AG09309 (cell line): ENCODE data around the gene MEGF11.

ENCODE experiments used
- DNase-seq: peaks from one replicate; pipeline ENCODE4 v3.0.0-alpha.2; 2010; ENCODE audit warnings: low read depth
- H3K4me3 ChIP-seq: 2 replicates; pipeline ENCODE4 v1.5.1; 2011; ENCODE audit warnings: mild to moderate bottlenecking, low read depth, low read length, moderate library complexity; ENCODE audit not compliant: control insufficient read depth
- TF ChIP-seq, protein P1 (sequence below): IDR thresholded peaks from 2 replicates; pipeline ENCODE4 v1.5.1; 2011; ENCODE audit warnings: mild to moderate bottlenecking, low read depth, low read length, inconsistent platforms; ENCODE audit not compliant: insufficient read depth, control insufficient read depth; ENCODE audit errors: missing control alignments

MEGF11 gene

DNA sequence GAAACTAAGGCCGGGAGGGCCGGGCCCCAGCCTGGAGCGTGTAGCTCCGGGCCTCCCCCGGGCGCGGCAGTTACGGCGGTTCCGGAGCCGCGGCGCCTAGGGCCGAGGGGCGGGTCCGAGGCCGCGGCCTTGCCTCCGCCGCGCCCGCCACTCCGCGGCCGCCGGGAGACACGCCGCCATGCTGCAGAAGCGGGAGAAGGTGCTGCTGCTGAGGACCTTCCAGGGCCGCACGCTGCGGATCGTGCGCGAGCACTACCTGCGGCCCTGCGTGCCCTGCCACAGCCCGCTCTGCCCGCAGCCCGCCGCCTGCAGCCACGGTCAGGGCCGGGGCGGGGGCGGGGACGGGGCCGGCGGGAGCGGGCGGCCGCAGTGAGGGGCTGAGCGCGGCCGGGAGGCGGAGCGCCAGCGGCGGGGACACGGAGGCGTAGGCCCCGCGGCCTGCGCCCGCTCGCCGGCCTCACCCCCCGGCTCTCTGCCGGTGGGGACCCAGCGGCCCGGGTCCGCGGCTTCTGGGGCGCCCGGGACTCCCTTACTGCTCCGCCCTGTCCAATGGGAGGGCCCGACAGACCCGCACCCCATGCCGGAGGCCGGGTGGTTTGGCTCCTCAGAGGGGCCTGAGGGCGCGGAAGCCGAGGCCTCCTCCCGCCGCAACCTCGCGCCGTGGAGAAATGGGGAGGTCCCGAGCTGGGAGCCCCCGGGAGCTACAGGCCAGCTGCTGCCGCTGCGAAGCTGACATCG is 40.0 kb upstream of the MEGF11 start, which contains the start of gene DIS3L:
TSS of gene DIS3L (plus strand) at position 150 of the 738 bp plus-strand sequence. CDS start at position 179, 29 bp downstream.
- H3K4me3 ChIP-seq = peak within 1 kb of the TSS; percentile 66
- DNase-seq = no peak
- TF ChIP-seq, protein P1, sequence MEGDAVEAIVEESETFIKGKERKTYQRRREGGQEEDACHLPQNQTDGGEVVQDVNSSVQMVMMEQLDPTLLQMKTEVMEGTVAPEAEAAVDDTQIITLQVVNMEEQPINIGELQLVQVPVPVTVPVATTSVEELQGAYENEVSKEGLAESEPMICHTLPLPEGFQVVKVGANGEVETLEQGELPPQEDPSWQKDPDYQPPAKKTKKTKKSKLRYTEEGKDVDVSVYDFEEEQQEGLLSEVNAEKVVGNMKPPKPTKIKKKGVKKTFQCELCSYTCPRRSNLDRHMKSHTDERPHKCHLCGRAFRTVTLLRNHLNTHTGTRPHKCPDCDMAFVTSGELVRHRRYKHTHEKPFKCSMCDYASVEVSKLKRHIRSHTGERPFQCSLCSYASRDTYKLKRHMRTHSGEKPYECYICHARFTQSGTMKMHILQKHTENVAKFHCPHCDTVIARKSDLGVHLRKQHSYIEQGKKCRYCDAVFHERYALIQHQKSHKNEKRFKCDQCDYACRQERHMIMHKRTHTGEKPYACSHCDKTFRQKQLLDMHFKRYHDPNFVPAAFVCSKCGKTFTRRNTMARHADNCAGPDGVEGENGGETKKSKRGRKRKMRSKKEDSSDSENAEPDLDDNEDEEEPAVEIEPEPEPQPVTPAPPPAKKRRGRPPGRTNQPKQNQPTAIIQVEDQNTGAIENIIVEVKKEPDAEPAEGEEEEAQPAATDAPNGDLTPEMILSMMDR = no peak

DNA sequence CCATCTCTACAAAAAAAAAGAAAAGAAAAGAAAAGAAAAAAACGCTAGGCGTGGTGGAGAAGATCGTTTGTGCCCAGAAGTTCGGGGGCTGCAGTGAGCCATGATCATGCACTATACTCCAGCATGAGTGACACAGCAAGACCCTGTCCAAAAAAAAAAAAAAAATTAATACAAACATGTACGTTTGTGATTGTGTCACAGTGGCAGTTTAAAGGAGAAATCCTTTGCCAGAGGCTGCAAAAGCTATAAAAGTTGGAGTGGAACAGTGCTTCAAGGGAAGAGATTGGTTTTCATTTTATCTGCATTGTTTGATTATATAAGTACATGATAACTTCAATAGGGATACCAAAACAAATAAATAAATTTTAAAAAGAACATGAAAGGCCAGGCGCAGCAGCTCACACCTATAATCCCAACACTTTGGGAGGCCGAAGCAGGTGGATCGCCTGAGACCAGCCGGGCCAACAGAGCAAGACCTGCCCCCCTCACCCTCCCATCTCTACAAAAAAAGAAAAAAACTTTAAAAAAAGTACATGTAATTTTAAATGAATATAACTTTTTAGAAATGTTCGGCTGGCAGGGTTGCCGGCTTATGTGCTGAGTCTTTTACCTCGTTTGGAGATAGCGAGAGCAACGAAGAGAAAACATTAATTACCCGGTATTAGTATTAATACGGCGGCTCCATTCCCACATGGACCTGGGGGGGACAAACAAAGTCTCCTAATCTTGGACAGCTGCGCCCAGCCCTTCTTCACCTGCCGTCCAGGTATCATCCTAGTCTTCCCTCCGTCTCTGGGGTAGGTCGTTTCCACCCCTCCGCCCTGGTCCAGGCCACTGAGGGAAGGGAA is 39.2 kb upstream of the MEGF11 start:
- no peak for DNase-seq
- H3K4me3 ChIP-seq = peak overlapping the region; percentile 66
- TF ChIP-seq, protein P1 = no peak

DNA sequence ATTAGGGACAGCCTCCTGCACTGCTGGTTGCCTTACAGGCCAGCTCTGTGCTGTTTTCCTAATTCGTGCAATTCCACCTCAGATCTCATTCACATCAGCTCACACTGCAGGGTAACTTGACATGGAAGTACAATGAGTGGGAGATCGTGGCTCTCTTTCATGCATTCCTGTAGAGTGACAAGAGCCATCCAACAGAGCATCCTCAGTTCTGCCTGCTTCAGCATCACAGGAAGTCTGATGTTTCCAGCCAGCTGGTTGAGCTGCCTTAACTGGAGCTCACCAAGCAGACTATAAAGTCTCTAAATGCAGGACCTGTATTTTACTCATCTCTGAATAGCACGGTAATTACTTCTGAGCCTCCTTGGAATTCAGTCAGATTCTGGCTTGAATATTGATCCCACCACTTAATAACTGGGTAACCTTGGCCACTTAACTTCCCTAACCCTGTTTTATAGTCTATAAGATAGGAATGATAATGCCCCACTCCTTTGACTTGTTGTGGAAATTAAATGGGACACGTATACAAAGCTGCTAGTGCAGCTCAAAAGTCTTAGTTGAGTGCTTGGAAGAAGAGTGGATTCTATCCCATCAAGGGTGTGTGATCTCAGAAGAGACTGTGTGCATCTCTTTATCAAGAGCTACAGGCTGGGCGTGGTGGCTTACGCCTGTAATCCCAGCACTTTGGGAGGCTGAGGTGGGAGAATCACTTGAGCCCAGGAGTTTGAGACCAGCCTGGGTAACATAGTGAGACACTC is 38.4 kb upstream of the MEGF11 start:
- TF ChIP-seq, protein P1 = no peak
- no peak overlapping the region for H3K4me3 ChIP-seq
- DNase-seq = no peak

DNA sequence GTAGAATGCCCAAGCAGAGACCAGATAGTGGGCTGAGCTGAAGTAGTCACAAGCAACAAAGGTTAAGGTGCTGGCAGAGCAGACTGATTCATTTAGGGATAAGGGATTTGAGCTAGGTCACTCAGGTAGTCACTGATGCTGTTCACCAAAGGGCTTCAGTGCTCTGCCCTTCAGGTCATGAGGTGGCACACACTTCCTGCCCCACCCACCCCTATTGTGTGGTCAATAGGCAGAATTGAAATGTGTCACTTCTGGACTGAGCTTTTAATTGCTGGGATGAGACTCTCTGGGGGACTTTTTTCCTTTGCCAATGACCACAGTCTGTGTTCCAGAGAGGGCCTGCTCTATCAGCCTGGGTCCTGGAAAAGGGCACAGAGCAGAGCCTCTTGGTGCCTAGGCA is 37.0 kb upstream of the MEGF11 start:
- no peak for DNase-seq
- TF ChIP-seq, protein P1 = no peak
- H3K4me3 ChIP-seq = no peak overlapping the region

DNA sequence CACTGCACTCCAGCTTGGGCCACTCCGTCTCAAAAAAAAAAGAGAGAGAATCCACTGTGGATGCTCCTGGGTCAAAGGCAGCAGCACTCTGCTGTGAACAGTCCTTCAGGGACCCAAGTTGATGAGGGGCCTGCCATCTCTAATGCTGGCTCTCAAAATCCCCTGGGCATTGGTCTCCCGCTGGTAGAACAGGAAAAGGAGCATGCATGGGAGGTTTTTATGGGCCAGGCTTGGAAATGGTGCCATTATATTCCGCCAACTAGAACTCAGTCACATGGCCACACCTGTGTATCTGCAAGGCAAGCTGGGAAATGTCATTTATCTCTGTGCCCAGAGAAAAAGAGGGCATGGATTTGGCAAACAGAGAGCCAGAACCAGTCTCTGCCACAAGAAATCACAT is 36.5 kb upstream of the MEGF11 start:
- no peak for DNase-seq
- TF ChIP-seq, protein P1 = no peak
- H3K4me3 ChIP-seq = no peak overlapping the region

DNA sequence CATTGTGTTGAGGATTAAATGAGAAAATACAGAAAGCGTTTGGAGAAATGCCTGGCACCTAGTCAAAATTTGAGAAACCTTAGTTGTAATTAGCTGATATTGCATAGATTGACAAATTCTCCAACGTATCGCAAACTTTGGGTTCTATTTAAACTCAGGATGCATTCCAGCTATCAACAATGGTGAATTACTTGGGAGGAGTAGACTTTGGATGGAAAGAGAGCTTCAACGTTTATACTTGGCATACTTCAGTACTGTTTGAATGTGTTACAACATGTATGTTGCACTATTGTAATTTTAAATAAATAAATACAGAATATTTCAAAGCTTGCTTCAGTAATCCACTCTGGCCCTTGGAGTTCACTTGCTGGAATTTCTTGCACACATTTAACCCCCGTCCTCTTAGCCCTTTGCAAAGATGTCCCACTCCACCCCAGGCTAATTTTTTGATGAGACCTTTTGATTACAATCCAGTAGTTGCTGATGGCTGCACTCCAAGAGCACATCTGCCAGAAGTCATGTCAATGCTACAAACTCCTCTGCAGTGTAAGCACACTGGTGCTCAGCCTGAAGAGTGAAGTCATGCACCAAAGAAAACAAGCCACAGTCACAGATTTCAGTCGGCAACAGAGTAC is 35.1 kb upstream of the MEGF11 start:
- no peak overlapping the region for H3K4me3 ChIP-seq
- TF ChIP-seq, protein P1 = no peak
- no peak for DNase-seq
